T-helper 9 cell (primary cell): Measurements from ENCODE around the gene CHIT1.
A peak's percentile ranks its signal among the peaks of the same experiment; 100 is the strongest.
"Not testable (repeated sequence)": the region's sequence is repeated elsewhere in the genome, so short reads cannot be mapped to it uniquely, and the experiment has no call there.

Source experiments
- DNase-seq: peaks from one replicate; pipeline ENCODE4 v3.0.0-alpha.2; 2020
- total RNA-seq, 2 donors: gene quantifications; one replicate each; lab custom pipeline; 2026; lab: John Stamatoyannopoulos, UW

Gene CHIT1
- 0.14 to 0.48 reads per million in 2 donors for total RNA-seq

GRCh38 chr1:203229471-203230135 is at the start of gene CHIT1:
Gene CHIT1, minus strand, starts transcription at chr1:203229673. Its CDS starts 37 bp downstream, at chr1:203229636.
- no peak for DNase-seq

DNA sequence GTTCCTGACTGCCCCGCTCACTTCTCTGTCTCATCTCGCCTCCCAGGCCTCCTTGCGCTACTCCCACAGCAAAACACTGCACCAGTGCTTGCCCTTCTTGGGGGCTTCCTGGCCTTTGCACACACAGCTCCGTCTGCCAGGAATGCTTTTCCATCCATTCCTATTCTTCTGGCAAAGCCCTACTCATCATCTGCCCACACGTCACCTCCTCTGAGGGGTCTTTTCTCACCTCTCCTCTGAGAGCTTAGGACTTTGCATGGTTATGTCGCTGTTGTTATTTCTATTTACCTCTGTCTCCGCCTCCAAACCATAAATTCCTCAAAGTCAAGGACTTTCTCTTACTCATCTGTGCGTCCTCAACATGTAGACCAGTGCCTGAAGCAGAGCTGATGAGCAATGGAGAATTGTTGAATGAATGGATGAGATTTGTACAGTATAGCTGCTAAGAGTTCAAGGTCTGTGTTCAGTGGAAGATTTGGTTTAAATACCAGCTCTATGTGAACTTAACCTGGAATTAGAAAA is 49.5 kb upstream of the CHIT1 start:
- no peak for DNase-seq

GRCh38 chr1:203278082-203278884 is 48.8 kb upstream of the CHIT1 start:
- no peak for DNase-seq

DNA sequence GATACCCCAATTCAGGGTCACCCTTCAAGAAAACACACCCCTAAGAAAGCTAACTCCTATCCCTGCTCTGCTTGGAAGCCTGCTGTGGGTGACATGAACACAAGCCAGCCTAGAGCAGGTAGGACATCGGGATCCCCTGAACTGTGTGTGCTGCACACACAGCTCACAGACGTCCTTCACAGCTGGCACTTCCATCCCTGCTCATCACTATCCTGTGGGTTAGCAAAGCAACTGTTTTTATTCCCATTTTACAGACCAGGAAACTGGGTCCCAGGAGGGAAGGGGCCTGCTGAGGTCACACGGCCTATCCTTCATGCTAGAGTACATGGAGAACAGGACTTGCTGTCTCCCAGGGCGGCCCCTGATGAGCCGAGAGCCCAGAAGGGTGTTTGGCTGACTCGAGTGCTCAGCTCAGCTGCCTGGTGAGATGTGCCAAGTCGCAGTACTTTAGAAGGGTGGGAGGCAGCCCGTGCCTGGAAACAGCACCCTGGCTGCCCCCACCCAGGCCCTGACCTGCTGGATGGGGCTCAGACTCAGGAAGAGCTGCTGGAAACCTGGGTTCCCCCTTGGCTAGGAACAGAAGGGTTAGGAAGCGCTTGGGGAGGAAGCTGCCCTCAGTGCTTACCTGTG is 47.6 kb upstream of the CHIT1 start:
- DNase-seq = no peak

DNA sequence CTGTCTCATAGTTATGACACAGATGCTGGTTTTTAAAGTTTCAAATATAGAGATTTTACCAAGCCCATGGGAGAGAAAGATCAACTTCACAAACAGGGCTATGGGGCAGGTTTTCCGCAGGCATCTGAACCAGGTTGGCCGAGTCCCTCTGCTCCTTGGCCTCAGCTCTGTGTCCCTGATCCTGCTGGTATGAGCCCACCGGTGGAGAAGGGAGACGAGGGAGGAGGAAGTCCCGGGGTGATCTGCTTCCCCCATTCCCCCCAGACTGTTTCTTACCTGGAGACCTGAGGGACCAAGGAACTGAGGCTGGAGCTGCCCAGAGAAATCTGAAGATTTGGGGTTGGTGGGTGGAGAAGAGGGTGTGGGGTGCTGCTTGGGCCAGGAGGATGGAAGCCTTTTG is 46.9 kb upstream of the CHIT1 start:
- DNase-seq = no peak

DNA sequence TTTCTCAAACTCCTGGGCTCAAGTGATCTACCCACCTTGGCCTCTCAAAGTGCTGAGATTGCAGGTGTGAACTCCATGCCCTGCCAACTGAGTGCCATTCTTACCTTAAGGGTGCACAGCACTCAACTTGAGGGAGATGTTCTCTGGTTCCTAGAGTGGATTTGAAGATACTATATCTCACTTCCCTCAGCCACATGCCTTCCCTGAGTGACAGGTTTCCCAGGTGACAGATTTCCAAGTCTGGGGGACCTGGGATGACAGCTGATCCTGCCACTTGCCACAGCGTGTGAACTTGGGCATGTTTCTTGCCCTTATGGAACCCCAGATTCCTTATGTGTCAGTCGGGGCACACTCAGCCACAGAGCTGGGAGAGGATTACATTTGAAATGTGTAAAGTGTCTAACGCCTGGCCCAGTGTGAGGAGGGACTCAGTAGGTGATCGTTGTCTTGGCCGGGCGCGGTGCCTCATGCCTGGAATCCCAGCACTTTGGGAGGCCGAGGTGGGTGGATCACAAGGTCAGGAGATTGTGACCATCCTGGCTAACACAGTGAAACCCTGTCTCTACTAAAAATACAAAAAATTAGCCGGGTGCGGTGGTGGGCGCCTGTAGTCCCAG is 46.3 kb upstream of the CHIT1 start:
- no peak for DNase-seq

DNA sequence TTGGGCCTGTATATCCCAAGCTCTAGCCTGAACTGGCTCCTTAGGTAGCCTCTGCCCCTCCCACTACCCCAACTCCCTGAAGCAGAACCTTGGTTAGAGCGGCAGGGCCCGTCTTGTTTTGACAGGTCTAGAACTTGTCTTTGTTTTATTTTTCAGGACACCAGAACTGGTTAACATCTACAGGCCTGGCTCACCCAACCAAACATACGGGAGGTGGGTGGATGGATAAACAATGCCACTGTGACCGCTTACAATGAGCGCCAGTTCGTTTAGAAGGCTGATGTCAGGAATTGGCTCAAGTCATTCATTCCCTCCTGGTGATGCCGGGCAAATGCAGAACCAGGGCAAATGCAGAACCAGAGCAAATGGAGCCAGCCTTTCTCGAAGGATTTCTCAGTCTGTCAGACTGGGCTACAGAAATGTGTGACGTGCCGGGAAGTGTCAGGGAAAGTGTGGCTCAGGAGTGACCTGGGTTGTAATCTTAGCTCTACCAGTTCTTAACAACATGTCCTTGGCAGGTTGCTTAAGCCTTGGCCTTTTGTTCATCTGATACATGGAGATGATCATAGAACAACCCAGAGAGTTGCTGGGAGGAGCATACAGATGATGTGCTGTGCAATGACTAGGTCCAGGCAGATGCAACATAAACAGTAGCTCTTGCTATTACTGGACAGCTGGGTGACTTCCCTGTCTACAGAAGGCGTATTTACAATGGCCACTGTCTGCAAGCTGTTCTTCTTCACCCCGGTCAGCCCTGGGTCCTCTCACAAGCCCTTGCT is 45.3 kb upstream of the CHIT1 start:
- DNase-seq = no peak

DNA sequence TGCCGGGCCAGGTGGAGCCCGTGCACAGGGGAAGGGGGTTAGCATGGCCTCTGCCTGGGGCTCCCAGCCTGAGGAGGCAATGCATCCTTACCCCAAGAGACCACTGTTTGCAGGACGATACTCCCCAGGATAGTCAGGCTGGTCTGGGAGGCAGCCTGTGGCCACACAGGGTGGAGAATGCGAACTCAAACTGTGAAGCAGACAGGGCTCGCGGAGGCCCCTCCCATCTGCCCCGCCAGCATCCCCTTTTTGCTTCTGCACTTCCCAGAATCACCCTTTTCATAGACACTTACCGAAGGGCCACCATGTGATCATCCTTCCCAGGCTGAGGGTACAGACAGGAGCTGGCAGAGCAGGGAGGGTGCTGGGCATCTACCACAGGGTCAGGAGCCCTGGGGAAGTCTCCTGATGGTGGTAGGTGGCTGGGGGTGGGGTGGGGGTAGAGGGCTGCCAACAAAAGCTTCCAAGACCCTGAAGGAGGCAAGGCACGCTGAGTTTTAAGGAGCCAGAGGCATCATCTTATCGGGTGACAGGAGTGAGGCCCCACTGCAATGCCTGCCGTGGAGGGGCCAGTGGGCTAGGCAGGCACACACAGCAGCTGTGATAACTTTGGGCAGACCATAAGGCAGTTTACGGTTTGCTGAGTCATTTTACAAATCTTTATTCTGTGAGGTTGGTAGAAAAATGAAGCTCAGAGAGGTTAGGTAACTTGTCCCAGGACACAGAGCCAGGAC is 44.6 kb upstream of the CHIT1 start:
- DNase-seq = no peak

GRCh38 chr1:203273206-203273868 is 43.9 kb upstream of the CHIT1 start:
- peak; percentile 94 for DNase-seq

DNA sequence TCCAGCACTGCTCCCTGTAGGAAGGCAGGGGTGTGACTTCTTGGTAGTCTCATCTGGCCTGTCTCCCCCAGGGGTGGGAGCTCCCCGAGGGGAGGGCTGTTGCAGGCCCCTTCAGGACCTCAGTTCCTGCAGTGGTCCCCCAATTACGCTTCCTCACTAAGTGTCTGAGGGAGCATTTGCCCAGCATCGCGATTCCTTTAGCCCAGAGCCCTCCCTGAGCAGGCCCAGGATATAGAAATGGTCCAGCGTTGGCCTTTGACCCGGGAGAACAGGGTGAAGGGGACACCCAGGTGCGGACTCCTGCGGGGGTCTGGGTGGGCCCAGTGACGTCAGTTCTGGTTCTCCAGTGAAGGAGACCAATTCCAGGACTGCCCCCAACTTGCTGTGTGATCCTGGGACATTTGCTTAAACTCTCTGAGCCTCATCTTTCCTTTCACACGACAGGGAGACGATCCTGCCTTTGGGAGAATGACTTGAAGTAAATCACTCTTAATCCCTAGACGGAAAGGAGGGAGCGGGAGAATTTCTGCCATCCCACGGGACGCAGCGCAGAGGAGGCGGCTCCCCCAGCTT is 43.2 kb upstream of the CHIT1 start:
- DNase-seq = no peak

GRCh38 chr1:203271962-203272632 is 42.6 kb upstream of the CHIT1 start:
- no peak for DNase-seq

GRCh38 chr1:203271018-203271743 is 41.7 kb upstream of the CHIT1 start:
- DNase-seq = peak; percentile 50

DNA sequence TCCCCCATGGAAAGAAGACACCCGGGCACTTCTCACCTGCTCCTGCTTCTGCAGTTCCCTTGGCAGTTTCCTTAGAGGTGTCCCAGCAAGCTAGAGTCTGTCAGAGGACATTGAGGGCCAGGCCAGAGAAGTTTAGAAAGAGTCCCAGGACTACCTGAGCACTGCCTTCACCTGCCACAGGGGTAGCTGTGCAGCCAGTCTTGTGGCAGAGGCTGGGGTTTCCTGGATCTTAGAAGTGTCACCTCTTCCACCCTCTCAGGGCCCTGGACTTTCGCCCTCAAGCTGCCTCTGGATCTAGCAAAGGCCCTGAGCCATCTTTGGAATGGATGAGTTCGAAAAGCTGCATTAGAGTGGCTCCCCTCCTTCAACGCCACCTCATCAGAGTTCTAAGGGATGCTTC is 41.0 kb upstream of the CHIT1 start:
- no peak for DNase-seq

GRCh38 chr1:203269654-203270020 is 40.2 kb upstream of the CHIT1 start:
- DNase-seq = no peak

DNA sequence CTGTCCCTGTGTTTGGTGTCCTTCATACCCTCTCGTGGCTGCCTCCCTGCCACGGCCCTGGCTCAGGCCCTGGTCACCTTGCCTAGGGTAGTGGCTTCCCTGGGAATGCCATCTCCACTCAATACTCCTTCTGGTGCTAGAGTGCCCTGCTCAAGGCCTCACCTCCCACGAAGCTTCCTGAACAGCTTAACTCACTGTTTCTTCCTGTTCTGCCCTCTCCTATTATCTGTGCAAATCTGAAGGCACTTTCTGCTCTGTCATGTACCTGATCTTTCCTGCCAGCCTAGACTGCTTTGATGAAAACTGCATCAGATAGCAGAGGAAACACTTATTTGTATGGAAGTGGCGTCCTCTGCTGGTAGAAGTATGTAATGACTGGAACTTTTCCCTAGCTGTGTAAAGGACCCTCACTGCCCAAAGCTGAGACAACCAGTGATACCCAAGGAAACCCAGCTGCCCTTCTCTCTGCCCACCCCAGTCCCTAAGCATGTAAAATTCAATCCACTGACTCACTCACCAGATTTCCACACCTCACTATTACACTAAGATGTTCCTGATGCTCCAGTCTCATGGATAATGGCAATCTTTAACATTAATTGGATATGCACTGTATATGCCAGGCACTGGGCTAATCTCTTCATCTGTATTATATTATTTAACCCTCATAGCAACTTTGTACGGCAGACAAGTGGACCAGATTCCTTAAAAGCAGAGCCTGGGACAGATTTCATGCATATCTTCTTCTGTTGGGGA is 39.6 kb upstream of the CHIT1 start:
- no peak for DNase-seq

DNA sequence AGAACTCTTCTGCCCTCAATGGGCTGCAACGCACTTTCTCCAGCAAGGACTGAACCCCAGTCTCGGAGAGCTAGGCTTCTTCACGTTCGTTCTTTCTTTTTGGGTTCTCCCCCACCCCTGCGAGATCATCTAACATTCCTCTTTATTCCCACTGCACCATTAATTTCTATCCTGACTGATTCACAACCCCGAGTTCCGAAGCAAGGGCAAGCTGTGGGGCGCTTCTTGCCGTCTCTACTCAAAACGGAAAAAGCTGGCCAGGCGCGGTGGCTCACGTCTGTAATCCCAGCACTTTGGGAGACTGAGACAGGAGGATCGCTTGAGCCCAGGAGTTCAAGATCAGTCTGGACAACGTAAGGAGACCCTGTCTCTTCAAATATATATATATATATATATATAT is 38.4 kb upstream of the CHIT1 start:
- DNase-seq = no peak

GRCh38 chr1:203267347-203267846 is 37.9 kb upstream of the CHIT1 start:
- DNase-seq = peak; percentile 74

- DNase-seq = not testable (repeated sequence)
Observed at GRCh38 chr1:203266140-203266539, 36.7 kb upstream of the CHIT1 start.
